ENCODE measurements around the gene ASTN2.

ASTN2 gene

DNA sequence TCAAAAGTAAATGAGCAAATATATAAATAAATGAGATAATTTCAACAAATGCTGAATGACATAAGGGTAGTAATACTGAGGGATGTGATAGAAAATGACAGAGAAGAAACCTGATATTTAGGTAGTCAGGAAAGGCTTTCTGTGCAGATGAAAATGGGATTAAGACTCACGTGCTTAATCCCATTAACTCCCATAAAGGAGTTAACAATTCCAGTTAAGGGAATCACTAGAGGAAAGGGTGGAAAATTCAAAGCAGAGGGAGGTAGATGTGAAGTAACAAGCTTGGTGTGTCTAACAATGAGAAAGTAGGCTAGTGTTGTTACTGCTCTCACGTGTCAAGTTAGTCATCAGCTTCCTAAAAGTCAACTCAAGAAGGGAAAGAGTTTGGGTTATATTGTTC is 818.2 kb downstream of the ASTN2 start:
- in situ Hi-C loops (cut with MboI; ENCODE audit: low sequenced_read_pairs): loop anchor here (25.0 kb wide), 1 partner anchor 1009 kb away; no protein-coding TSS in a partner anchor

DNA sequence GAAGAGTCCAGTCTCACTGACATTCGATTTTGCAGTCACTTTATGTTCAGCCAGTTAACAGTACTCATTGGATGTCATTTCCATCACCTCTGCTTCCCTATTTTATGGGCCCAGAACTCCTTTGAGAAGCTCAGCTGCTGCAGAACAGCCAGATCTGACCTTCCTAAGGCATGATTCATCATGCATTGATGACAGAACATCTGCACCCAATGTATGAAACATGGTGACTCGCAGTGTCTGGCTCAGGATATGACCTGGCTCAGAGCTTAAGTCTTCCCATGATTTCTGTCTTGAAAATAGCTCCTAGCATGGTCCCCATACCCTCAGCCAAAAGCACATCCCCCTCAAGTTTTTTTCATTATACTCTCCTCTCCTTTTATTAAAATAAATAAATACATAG is 820.3 kb downstream of the ASTN2 start:
- in situ Hi-C loops (cut with MboI; ENCODE audit: low sequenced_read_pairs): loop anchor here (25.0 kb wide), 1 partner anchor 1007 kb away; no protein-coding TSS in a partner anchor

DNA sequence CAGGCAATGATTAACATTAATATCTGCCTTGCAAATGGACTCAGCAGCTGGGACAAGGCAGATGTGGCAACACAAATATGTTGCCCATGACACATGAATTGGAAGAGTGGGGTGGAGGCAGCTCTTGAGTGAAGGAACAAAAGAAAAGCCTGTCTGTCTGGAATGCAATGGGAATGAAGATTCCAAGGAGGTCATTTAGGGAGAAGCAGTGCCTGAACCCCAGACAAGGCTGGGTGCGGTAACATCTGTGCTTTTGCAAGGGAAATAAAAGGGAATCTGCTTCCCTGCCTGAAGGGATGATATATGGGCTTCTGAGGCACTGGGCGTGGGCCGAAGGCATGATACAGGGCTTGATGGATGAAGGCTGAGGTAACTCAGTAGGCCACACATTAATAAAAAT is 821.9 kb downstream of the ASTN2 start:
- in situ Hi-C loops (cut with MboI; ENCODE audit: low sequenced_read_pairs): loop anchor here (25.0 kb wide), 1 partner anchor 1006 kb away; no protein-coding TSS in a partner anchor

DNA sequence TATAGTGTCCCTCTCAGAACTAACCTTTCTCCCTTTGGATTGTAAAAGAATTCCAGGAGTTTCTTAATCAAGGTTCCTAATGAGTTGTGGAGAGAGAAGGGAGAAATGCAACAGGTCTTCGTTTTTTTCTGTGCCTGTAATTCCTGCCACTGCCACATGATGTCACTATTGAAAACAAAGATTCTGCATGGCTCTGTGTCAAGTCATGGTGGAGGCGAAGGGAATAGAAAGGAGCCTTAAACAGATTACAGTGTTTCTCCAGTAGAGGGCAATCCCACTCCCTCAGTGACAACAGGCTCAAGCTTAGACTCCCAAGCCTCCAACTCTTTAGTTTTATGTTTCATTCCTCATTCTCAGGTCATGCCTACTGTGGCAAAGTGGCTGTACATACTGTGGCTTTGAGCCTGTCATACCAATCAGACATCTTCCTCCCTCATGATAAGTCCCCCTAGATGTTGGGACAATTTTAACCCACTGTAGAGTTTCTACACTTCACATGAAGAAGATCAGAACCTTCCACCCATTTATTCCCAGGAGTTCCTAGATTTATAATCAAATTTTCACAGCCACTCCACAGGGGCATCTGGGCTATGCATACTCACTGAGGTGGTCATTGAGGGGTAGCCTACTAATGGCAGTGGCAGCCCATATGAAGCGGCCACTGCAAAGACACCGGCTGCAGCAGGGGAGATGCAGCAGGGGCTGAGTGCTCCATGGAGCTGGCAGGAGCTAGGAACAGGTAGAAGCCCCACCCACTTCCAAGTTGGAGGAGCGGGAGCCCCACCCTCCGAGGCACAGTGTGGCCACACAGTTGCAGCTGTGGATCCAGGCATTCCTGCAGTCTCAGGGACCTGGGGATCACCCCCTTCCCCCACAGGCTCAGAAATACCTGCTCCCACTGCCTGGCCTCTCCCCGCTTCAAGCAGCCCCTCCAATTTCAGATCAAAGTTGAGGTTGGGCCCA is 825.2 kb downstream of the ASTN2 start:
- in situ Hi-C loops (cut with MboI; ENCODE audit: low sequenced_read_pairs): loop anchor here (25.0 kb wide), 1 partner anchor 1002 kb away; no protein-coding TSS in a partner anchor

- in situ Hi-C loops (cut with MboI; ENCODE audit: low sequenced_read_pairs): loop anchor here (25.0 kb wide), 1 partner anchor 1001 kb away; no protein-coding TSS in a partner anchor
Measured at GRCh38 chr9:116587919-116588318, 826.9 kb downstream of the ASTN2 start.

GRCh38 chr9:116585896-116586295 is 829.0 kb downstream of the ASTN2 start:
- in situ Hi-C loops (cut with MboI; ENCODE audit: low sequenced_read_pairs): loop anchor here (25.0 kb wide), 1 partner anchor 999 kb away; no protein-coding TSS in a partner anchor

DNA sequence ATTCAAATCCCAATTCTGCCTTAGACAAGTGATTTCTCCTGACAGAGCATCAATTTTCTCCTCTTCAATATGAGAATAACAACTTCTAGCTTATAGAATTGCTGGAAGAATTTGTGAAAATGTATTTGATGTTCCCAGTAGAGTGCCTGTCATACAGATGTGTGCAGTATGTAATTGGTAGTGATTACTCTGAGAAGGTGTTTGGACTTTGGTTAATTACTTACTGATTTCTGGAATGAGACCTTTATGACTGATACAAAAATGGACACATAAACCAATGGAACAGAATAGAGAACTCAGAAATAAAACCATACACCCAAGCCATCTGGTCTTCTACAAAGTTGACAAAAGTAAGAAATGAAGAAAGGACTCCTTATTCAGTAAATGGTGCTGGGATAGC is 829.7 kb downstream of the ASTN2 start:
- in situ Hi-C loops (cut with MboI; ENCODE audit: low sequenced_read_pairs): loop anchor here (25.0 kb wide), 1 partner anchor 998 kb away; no protein-coding TSS in a partner anchor

GRCh38 chr9:116580853-116581252 is 834.0 kb downstream of the ASTN2 start:
- in situ Hi-C loops (cut with MboI; ENCODE audit: low sequenced_read_pairs): loop anchor here (25.0 kb wide), 1 partner anchor 994 kb away; no protein-coding TSS in a partner anchor

- in situ Hi-C loops (cut with MboI; ENCODE audit: low sequenced_read_pairs): loop anchor here (25.0 kb wide), 1 partner anchor 989 kb away; no protein-coding TSS in a partner anchor
Measured at GRCh38 chr9:116576386-116576785, 838.5 kb downstream of the ASTN2 start.

DNA sequence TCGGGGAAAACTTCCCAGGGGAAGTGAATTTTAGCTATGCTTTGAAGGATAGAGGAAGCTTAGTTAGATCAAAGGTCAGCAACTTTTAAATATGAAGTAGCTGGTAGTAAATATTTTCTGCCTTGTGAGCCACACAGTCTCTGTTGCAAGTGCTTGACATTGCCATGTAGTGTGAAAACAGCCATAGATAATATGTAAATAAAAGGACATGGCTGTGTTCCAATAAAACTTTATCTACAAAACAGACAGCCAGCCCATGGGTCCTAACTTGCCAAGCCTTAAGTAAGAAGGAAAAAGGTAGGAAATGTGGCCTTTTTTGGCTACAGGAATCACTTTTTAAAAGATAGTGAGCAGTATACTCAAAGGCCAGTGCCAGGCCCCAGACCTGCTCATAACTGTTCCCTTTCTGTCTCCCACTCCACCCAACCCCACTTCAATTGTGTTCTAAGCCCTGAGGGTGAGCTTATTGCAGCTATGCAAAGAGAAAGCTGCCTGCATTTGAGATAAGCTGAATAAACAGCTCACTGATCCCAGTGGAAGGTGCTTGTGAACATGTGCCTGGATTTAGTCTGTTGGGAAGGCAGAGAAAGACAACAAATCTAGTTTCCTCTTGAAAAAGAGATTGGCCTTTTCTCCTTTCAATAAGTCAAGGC is 840.7 kb downstream of the ASTN2 start:
- in situ Hi-C loops (cut with MboI; ENCODE audit: low sequenced_read_pairs): loop anchor here (25.0 kb wide), 1 partner anchor 412 kb away; the partner anchor contains the start of gene PAPPA

DNA sequence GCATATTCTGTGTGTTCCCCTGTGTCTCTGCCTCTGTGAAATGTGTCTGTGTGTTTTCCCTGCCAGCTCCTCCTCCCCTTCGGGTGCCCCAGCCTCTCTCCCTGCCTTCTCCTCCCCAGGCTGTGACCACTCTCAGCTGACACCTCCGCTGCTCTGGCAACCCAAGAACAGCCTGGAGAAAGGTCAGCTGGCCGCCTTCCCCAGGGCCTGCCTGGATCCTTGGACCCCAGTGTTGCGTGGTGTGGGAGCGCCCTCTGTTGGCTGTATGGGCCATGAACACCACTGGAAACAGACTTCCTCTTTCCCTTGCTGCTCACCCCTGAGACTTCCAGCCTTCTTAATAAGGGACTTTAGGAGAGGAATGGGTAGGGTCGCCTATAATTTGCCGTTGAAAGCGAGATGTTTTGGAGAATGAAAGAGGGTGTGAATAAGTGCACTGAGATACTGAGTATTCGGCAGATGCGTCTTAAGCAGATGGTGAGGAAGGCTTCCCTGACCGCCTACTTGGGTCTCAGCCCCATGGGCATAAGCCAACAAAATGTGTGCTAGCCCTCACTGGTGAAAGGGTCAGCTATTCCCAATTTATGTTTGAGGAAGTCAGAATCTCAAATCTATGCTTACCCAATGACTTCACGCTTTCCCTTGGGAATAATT is 842.6 kb downstream of the ASTN2 start:
- in situ Hi-C loops (cut with MboI; ENCODE audit: low sequenced_read_pairs): loop anchor here (25.0 kb wide), 1 partner anchor 410 kb away; the partner anchor contains the start of gene PAPPA

- in situ Hi-C loops (cut with MboI; ENCODE audit: low sequenced_read_pairs): loop anchor here (25.0 kb wide), 1 partner anchor 407 kb away; the partner anchor contains the start of gene PAPPA
Measured at GRCh38 chr9:116569111-116569510, 845.7 kb downstream of the ASTN2 start.

- in situ Hi-C loops (cut with MboI; ENCODE audit: low sequenced_read_pairs): loop anchor here (25.0 kb wide), 1 partner anchor 405 kb away; the partner anchor contains the start of gene PAPPA
Measured at GRCh38 chr9:116566677-116567488, 848.0 kb downstream of the ASTN2 start.

- in situ Hi-C loops (cut with MboI; ENCODE audit: low sequenced_read_pairs): loop anchor here (25.0 kb wide), 1 partner anchor 404 kb away; the partner anchor contains the start of gene PAPPA
Measured at GRCh38 chr9:116565986-116566385, 848.9 kb downstream of the ASTN2 start.

DNA sequence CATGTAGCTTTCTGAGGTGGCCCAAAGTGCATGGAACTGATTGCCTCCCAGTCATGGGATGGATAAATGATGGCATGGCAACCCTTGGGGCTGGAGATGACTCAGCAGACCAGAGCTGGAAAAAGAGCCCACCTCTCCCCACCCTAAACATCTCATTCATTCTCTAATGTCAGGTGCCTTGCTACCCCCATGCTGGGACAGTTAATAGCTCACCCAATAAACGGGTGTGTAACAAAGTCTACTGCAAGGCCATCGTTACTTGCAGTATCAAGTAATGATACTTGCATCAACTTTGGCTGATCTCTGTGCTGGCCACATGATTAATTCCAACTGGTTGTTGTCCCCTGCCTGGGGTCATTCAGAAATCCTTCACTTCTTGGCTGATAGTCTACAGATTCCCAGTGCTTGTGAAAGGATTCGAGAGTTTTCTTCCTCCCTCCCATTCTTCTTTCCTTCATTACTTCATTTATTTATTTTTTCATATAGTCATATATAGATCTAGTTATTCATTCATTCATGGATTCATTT is 850.5 kb downstream of the ASTN2 start:
- in situ Hi-C loops (cut with MboI; ENCODE audit: low sequenced_read_pairs): loop anchor here (25.0 kb wide), 1 partner anchor 402 kb away; the partner anchor contains the start of gene PAPPA

DNA sequence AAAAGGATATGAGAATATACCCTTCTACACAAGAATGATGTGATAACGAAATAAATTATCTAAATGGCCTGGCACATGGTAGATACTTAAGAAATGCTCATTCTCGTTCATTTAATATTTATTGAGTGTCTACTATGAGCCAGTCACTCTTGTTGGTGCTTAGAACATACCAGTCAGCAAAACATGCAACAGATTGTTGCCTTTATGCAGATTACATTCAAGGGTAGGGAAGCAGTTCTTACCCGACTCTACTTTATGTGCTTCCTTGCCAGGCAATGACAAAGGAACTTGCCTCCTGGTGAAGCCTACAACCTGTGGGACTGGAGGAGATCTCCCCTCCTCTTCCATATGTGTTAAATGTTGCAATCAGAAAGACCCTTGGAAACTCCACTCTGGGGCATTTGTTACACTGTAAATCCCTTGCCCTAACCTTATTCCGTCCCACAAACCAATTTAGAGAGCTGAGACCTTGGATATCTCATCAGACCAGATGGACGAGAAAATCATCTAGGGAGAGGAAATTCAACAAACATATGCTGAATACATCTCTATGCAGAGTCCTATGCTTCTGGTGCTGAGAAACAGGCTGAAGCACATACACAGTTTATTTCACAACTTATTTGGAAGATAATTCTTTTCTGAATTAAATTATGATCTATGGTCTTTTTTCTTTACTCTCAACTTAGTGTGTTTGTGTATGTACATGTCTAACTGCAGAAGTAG is 855.9 kb downstream of the ASTN2 start:
- in situ Hi-C loops (cut with MboI; ENCODE audit: low sequenced_read_pairs): loop anchor here (25.0 kb wide), 1 partner anchor 397 kb away; the partner anchor contains the start of gene PAPPA

DNA sequence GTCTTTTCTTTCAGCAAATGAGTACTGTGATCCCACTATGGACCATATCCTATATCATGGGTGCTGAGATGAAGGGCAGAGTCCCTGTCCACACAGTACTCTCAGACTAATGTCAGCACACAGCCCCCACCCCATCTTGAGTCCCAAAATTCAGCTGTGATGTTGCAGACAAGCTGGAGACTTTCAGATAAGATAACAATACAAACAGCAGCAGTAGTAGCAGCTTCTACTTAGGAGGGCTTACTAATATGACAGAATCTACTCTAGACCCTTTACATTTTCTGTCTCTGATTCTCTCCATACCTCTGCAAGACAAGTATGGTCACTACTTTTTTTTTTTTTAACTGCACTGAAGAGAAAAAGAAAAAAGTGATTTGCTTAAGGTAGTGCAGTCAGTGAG is 856.8 kb downstream of the ASTN2 start:
- in situ Hi-C loops (cut with MboI; ENCODE audit: low sequenced_read_pairs): loop anchor here (25.0 kb wide), 1 partner anchor 396 kb away; the partner anchor contains the start of gene PAPPA

DNA sequence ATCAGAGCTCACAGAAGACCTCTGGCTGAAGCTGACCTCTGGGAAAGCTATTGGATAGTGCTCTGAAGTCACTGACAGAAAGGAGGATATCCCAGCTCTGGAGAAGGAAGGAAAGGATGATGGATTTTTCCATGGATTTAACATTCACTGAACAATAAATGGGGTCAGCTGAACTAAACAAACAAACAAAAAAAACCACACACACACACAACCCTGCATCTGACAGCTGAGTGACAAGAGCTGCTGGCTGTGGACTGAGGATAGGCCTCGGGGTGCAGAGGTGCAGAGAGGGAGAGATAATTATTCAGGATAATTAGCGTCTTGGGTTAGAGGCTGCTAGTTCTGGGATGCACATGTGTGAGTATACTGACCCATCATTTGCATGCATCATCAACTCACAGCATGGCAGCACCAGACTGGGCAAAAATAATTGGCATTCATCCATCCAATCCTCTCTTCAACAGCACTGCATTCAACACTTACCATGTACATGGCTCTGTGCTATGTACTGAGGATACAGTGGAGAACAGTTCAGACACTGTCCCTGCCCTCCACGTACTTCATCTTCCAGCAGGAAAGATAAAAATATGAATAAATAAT is 859.2 kb downstream of the ASTN2 start:
- in situ Hi-C loops (cut with MboI; ENCODE audit: low sequenced_read_pairs): loop anchor here (25.0 kb wide), 1 partner anchor 393 kb away; the partner anchor contains the start of gene PAPPA

Measured in HL-60/S4 (cell line).